SK-N-MC (cell line): ENCODE data around the gene PRCD.

ENCODE experiments used
- EZH2 ChIP-seq: fragments of 200-600 bp; sonication (generic); IDR thresholded peaks from one replicate; pipeline ENCODE4 v1.6.1; 2017; ENCODE audit warnings: antibody characterized with exemption
- POLR2AphosphoS5 ChIP-seq: IDR thresholded peaks from 2 replicates; pipeline ENCODE4 v1.6.1; 2012; ENCODE audit warnings: mild to moderate bottlenecking, low read depth, low read length, borderline replicate concordance

GRCh38 chr17:76593959-76594358, 54.1 kb downstream of the PRCD start:
- TF ChIP-seq POLR2AphosphoS5 (no peak), EZH2 (no peak)
